HG03095 (cell line): ENCODE measurements around the gene TECPR1.

Experiments used
- ATAC-seq: cut with Tn5 transposase; IDR thresholded peaks from one replicate; pipeline ENCODE4 v1.9.1; 2021; ENCODE audit warnings: moderate library complexity; ENCODE audit not compliant: unreplicated experiment

TECPR1 gene

GRCh38 chr7:98248156-98248555 lies 3.9 kb downstream of the TECPR1 start:
- ATAC-seq: no peak

GRCh38 chr7:98244871-98245270 lies 7.2 kb downstream of the TECPR1 start:
- no peak for ATAC-seq

- no peak for ATAC-seq
Observed at GRCh38 chr7:98242934-98243333, 9.1 kb downstream of the TECPR1 start.

GRCh38 chr7:98242342-98242741 lies 9.7 kb downstream of the TECPR1 start:
- no peak for ATAC-seq

GRCh38 chr7:98241674-98242241 lies 10.3 kb downstream of the TECPR1 start:
- ATAC-seq: no peak

GRCh38 chr7:98240961-98241673 lies 10.9 kb downstream of the TECPR1 start:
- ATAC-seq: peak; percentile 60

- ATAC-seq: no peak
Observed at GRCh38 chr7:98238976-98239375, 13.1 kb downstream of the TECPR1 start.

- no peak for ATAC-seq
Observed at GRCh38 chr7:98238076-98238475, 14.0 kb downstream of the TECPR1 start.

- ATAC-seq: no peak
Observed at GRCh38 chr7:98236355-98237185, 15.5 kb downstream of the TECPR1 start.

- ATAC-seq: no peak
Observed at GRCh38 chr7:98235901-98236300, 16.1 kb downstream of the TECPR1 start.

GRCh38 chr7:98234429-98235147 lies 17.4 kb downstream of the TECPR1 start:
- ATAC-seq: no peak

- no peak for ATAC-seq
Observed at GRCh38 chr7:98233219-98234070, 18.6 kb downstream of the TECPR1 start.

- no peak for ATAC-seq
Observed at GRCh38 chr7:98232799-98233198, 19.2 kb downstream of the TECPR1 start.

GRCh38 chr7:98232263-98232585 lies 19.8 kb downstream of the TECPR1 start:
- ATAC-seq: no peak

- no peak for ATAC-seq
Observed at GRCh38 chr7:98231493-98232262, 20.4 kb downstream of the TECPR1 start.

- ATAC-seq: no peak
Observed at GRCh38 chr7:98230746-98231471, 21.1 kb downstream of the TECPR1 start.

- ATAC-seq: no peak
Observed at GRCh38 chr7:98229991-98230745, 21.9 kb downstream of the TECPR1 start.

- no peak for ATAC-seq
Observed at GRCh38 chr7:98229441-98229840, 22.6 kb downstream of the TECPR1 start.
